NOMO-1 treated with DMSO at 0.1 percent for 48 hours (cell line): ENCODE data around the gene ICAM3.
"Not testable (repeated sequence)": the region's sequence is repeated elsewhere in the genome, so short reads cannot be mapped to it uniquely, and the experiment has no call there.

ENCODE experiments used
- DNase-seq: peaks from one replicate; lab custom pipeline; 2025; ENCODE audit not compliant: unreplicated experiment; lab: John Stamatoyannopoulos, UW

Gene ICAM3

DNA sequence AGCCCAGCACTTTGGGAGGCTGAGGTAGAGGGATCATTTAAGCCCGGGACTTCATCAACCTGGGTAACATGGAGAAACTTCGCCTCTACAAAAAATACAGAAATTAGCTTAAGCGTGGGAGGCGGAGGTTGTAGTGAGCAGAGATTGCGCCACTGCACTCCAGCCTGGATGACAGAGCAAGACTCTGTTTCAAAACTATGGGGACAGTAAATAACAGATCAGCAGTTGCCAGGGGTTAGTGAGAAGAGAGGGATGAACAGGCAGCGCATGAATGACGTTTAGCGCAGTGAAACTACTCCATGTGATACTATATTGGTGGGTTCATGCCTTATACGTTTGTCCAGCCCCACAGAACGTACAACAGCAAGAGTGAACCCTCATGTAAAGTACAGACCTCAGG, 7.1 kb upstream of the ICAM3 start:
- peak; percentile 95 for DNase-seq

DNA sequence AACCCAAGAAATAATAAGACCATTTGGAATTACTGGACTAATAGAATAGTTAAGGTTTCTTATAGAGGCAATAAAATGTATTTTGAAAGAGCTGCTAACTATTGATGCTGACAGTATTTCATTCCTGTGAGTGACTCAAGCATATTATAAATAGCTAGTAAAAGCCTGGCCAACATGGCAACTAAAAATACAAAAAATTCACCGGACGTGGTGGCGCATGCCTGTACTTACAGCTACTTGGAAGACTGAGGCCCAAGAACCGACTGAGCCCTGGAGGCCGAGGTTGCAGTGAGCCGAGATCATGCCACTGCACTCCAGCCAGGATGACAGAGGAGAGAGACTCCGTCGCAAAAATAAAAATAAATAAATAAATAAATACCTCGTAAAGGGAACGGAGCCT, 5.4 kb upstream of the ICAM3 start:
- DNase-seq, result no peak

DNA sequence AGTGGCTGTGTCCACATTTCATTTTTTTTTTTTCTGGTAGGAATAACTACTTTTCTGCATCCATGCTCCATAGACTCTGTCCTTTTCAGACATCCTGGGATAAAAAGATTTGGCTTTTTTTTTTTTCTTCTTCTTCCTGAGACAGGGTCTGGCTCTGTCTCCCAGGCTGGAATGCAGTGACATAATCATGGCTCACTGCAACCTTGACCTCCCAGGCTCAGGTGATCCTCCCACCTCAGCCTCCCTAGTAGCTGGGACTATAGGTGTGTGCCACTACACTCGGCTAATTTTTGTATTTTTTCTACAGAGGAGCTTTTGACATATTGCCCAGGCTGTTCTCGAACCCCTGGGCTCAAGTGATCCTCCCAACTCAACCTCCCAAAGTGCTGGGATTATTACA, 4.1 kb upstream of the ICAM3 start:
- no peak for DNase-seq

DNA sequence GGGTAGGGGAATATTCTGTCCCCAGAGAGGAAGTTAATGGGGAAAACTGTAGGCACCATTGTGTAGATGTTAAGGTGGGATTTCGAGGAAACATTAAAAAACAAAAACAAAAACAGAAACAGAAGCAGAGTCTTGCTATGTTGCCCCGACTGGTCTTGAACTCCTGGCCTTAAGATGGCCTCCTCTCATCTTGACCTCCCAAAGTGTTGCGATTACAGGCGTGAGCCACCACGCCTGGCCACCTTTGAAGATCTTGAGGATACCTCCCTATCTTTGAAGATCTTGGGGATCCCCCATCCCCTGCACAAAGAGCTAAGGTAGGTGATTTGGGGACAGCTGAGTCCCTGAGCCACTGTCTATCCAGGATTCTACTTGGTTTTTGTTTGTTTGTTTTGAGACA, 553 bp upstream of the ICAM3 start:
- no peak for DNase-seq

DNA sequence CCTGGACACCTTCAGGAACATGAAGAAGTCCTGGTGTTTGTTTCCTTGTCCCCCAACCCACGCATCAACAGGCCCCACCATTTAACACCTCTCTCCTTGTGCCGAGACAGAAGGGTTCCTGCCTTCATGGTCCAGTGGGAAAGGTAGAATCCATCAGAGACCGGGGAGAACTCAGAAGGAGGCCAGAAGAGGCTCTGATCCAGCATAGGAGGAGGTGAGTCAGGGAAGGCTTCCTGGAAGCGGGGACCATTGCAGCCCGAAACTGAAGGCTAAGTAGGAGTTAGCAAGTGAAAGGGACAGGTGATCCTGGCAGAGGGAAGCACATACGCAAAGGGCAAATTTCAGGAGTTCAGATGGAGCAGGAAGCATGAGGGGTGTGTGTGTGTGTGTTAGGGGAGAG, 484 bp downstream of the ICAM3 start:
- no peak for DNase-seq

DNA sequence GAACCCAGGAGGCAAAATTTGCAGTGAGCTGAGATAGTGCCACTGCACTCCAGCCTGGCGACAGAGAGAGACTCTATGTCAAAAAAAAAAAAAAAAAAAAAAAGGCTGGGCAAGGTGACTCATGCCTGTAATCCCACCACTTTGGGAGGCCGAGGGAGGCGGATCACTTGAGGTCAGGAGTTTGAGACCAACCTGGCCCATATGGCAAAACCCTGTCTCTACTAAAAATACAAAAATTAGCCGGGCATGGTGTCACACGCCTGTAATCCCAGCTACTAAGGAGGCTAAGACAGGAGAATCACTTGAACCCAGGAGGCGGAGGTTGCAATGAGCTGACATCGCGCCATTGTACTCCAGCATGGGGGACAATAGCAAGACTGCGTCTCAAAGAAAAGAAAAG, 2.7 kb downstream of the ICAM3 start:
- not testable (repeated sequence) for DNase-seq

DNA sequence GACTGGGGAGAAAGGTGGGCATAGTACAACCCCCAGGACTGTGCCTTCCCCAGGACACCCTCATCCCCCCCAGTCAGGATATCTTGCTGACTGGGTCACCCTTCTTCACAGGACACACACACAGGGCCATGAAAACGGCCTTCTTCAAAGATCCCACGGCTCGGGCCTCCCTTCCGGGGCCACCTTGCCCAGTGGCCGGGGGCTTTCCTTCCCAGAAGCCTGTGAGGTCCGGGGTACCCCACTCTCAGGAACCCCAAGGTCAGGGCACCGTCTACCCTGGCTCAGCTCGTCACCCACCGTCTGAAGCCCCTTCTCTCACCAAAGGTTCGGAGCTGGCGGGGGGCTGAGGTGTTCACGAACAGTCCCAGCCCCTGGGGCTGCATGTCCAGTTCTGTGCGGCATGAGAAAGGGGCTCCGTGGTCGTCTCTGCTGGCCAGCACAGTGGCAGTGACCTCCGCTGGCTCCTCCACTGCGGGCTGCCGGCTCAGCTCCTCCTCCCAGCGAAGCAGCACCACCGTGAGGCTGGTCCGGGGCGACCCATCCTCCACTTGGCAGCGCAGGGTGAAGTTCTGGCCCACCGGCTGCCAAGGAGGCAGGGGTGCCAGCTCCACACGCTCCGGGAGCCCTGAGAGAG, 4.0 kb downstream of the ICAM3 start:
- no peak for DNase-seq

DNA sequence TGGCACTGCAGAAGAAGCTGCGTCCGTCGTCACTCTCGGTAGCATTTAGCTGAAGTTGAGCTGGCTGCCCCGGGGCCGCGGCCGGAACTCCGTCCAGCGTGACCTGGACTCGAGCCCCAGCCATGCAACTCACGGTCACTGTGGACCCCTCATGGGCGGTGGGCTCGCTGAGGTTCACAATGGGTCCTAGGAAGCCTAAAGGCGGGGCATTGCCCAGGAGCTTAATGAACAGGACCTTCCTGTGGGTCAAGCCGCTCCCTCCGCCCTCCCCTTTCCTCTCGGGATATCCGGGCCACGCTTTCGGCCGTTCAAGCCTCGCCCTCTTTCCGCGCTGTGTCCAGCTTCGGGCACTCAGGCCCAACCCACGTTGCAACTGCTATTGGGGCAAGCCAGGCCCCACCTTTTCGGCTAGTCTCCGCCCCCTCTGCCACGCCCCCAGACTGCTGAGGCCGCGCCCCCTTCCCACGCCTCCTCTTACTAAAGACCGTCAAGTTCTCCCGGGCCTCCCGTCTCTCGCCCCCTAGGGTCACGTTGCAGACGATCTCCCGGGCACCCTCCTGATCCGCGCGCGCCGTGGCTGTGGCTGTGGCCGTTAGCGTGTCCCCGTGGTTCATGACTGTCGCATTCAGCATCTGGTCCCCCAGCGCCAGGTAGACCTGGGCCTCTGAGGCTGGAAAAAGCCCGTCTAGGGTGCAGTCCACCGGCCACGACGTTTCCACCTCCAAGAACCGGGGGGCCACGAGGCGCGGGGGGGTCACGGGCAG, 4.7 kb downstream of the ICAM3 start:
- peak; percentile 86 for DNase-seq

DNA sequence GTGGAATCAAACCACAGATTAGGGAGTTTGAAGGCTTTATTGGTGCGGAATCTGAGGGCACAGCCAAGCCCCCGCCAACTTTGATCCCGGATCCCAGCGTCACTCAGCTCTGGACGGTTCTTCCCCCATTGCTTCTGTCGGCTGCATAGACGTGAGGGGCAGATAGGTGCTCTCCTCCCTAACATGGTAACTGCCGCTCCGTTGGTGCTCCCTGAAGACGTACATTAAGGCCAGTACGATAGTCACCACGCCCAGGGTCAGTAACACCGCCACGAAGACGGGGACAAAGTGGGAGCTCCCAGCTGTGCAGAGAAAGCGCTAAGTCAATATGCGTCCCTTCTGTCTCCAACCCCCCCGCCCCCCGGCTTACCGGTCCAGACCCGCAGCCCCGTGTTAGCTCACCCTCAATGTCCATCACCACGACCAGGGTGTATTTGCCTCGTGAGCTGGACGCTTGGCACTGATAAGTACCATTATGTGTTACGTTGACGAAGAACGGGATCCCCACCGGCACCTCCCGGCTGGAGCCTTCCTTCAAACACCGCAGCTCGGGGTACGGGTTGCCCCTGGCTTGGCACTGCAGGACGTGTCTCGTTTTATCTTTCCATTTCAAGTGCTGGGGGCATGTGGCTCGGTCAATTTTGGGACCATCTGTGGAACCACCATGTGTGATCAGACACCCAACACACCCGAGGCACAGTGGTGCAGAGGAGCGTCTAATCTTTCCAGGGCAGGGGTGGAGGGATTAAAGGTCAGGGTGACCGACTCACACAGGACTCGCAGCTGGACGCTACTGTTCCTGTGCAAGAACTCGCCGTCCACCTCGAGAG, 5.5 kb downstream of the ICAM3 start:
- DNase-seq, result no peak

DNA sequence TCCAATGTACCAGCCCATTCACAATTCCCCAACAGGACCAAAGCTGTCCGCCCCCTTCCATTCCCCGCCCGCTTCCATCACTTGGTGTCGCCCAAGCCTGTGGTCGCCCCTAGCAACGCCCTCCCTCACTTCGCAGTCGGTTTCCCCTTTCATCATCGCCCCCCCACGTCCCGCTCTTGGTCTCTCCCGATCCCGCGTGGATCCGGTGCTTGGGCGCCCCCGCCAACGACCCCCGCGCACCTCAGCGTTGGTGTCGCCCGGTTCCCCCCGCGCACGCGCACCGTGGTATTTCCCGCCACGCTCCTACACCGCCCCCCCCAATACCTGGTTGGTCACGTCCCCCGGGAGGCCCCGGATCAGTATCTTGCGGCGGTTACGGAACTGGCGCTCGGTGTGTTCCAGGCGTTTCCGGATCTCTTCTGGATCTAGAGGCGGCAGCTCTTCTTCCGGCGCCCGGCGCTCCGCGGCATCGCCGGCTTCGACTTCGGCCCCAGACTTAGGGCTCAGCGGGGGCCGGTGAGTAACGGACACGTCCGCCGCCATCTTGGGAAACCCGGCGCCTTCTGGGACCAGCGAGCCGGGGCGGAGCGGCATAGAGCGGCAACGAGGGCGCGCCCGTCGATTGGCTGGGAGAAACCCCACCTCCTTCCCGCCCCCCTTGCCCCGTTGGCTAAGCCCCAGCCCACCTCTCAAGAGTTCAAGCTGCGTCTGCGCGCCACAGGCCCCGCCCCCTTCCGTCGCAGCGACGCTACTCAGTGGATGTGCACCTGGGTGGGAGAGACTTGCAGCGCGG, 6.3 kb downstream of the ICAM3 start, which contains the start of gene RAVER1:
Gene RAVER1, minus strand, starts transcription at position 565 of the 793 bp plus-strand sequence. Its CDS starts 22 bp downstream, at position 543.
- peak; percentile 95 for DNase-seq

DNA sequence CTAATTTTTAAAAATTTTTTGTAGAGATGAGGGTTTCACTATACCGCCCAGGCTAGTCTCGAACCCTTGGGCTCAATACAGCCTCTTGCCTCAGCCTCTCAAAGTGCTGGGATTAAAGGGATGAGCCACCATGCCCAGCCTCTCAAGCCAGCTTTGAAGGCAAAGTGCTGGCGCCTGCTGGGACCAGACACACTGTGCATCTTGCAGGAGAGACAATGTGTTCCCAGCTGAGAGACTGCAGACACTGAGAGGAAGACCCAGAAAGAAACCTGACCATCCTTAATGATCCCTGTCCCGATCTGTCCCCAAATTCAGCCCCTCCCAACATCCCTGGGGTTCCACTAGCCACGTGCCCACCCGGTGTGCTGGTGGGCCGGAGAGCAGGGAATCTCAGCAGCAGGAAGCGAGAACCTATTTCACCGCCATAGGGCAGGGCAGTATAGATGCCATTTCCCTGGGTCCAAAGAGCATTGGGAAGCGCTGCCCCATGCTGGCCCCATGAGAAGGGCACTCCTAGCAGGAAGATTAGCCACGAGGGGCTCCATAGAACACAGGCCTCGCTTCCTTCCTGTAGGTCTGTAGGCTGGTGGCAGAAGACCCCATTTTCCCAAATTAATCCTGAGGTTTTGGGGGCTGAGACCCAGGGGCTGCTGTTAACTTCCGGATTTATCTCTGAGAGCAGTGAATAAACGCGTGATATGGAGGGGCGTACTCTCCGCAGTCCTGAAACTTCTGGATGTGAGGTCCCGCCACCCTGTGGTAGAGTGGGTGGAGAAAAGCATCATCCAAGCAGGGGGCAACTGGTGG, 7.1 kb downstream of the ICAM3 start:
- no peak for DNase-seq

DNA sequence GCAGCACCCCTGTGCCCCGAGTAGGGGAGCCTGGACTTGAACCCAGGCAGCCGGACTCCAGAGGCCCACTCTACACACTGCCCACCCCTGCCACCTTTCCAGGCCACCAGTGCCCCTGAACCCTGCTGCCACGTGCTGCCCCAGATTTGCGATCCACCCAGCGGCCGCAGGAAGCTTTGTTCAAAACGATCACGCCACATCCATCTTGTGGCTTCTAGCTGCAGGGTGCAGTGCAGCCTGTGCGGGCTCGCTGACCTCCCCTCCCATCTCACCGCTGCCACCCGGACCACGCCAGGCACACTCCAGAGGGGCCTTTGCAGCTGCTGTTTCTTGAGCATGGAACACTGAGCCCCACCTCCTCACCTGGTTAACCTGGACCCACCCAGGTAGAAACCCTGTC, 9.9 kb downstream of the ICAM3 start:
- no peak for DNase-seq

DNA sequence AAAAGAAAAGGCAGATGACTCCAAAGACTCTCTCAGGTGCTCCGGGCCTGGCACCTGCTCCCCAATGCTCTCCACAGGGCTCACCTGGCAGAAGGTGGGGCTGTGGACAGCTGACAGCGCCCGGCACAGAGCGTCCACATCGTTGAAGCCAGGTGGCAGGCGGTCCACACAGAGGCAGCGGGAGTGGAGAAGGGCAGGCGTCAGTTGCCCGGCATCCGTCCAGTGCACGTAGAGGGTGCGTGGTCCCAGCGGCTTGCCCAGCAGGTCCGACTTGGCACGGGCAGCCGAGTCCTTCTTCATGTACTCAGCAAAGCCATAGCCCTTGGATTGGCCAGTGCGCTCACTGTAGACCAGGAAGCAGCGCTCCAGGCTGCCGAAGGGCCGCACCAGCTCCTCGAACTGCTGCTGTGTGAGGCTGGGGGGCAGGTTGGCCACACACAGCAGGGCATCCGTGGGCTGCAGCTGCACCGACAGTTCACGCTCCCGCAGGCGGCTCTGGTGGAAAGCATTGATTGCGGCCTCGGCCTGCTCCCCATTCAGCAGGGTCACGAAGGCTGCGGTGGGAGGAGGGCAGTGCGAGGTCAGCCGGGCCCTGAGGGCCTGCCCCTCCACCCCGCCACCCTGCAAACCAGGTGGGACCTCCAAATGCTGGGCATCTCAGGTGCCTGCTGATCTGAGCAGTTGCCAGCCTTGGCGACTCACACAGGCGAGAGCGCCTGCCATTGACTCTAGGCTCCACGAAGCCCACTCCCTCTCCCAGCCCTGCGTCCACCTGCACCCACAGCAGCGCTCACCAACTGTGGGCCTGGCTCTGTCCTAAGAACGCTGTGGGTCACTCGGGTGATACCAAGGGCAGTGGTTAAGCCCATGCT, 10.6 kb downstream of the ICAM3 start:
- no peak for DNase-seq

DNA sequence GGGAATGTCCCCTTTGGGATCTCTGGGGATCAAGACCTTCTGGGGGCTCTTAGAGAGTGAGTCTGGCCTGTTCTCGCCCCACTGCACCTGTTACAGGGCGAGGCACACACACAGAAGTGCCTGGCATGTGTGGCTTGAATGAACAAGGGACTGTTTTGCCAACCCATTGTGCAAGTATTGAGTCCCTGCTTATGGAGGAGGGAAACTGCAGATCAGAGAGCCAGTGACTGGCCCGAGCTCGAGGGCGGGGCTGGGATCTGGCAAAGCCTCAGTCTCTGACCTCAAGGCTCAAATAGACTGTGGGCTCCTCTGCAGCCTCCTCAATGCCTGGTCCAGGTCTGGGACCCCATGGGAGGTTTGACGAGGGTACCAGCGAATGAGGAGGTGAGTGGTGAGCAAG, 11.6 kb downstream of the ICAM3 start:
- no peak for DNase-seq

DNA sequence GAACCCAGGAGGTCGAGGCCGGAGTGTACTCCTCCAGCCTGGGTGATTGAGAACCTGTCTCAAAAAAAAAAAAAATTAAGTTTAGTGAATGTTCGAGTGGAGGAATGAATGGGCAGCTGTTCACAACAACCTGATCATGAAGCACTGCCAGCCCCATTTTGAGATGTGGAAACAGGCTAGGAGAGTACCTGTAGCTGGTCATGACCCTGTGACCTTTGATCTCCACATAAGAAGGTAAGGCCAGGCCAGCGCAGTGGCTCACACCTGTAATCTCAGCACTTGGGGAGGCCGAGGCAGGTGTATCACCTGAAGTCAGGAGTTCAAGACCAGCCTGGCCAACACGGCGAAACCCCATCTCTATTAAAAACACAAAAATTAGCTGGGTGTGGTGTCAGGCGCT, 13.7 kb downstream of the ICAM3 start:
- DNase-seq, result no peak

DNA sequence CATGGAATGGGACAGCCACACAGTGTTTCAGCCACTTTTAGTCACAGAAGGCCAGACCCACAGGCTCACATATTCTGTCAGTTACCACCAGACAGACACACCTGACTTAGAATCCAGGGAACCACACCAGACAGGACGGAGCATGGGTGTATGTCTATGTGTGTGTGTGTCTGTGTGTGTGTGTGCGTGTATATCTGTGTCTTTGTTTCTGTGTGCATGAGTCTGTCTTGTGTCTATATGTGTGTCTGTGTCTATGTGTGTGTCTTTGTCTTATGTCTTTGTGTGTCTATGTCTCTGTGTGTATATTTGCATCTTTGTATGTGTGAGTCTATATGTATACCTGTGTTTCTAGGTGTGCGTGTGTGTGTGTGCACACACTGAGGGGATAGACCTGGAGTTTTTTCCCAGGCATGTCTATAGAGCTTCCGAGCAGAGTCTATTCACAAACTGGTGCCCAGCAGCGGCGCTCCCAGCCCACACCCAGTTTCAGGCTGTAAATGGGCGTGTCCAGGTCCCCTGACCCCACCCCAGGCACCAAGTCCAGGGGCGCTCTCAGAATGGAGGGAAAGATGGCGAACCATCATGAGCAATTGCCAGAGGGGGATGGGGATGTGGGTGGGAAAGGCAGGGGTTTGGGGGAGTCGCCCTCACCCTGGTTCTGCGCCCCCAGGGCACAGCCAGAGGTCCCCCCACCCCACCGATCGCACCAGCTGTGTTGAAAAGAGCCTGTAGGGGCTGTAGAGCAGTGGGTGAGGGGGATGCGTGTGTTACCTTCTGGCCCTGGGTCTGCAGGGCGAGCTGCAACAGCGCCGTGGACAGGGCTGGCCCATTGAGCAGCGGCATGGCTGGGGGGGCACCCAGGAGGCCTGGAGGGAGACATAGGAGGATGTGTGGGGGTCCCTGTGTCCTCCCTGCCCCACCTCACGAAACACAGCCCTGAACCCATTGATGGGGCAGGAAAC, 17.3 kb downstream of the ICAM3 start:
- no peak for DNase-seq

DNA sequence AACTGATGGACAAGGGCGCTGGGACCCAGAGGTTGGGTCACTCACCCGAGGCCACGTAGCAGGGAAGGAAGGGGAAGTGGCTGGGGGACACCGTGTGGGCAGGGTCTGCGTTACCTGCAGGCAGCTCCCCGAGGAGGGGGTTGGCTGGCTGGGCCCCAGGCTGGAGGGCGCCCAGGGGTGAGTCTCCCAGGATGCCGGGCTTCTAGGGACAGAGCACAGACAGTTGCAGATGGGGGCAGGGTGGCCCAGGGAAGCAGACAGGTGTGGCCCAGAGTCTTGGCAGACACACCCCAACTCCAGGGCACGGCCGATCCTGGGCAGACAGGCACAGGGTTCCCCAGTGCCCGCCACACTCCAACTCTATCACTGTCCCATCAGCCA, 18.0 kb downstream of the ICAM3 start:
- no peak for DNase-seq
